CD4-positive, alpha-beta T cell (primary cell): Measurements from ENCODE around the gene RPL4. TPM values are rescaled to one million over a fixed set of nuclear protein-coding genes. Genes with fewer than 3 reads are reported as not detected.

Source experiments
- ATAC-seq: fragments of 200-7000 bp; cut with Tn5 transposase; one replicate; pipeline ENCODE4 v1.10.0; 2022; ENCODE audit warnings: mild to moderate bottlenecking; ENCODE audit not compliant: poor library complexity
- CTCF ChIA-PET: fragments of 350-600 bp; sonication (Branson Sonifier 250); formaldehyde crosslinking; loops from one replicate; lab custom pipeline; 2021; ENCODE audit warnings: antibody characterized with exemption, inconsistent platforms; lab: Charles Lee
- POLR2A ChIA-PET: fragments of 350-600 bp; sonication (Branson Sonifier 250); formaldehyde crosslinking; loops from one replicate; lab custom pipeline; 2021; ENCODE audit warnings: antibody characterized with exemption, inconsistent platforms; lab: Charles Lee
- DNase-seq, 14 experiments: peaks; one replicate each; pipeline ENCODE4 v3.0.0-alpha.2; 2013 to 2020; ENCODE audit warnings: mixed read lengths in 2 of 14
- H3K27ac ChIP-seq, 2 donors: one replicate each; pipeline versions ENCODE4 v1.5.1 to v1.7.0; 2013; ENCODE audit warnings: low read length in 2 of 2, low read depth in 1 of 2, mild to moderate bottlenecking in 1 of 2
- H3K27me3 ChIP-seq, 2 experiments: 1 replicate in 1 of 2; 2 replicates in 1 of 2; pipeline versions ENCODE4 v1.6.1 to v1.7.0; 2013; ENCODE audit warnings: low read length in 2 of 2, control low read depth in 1 of 2, mild to moderate bottlenecking in 1 of 2, moderate library complexity in 1 of 2; ENCODE audit not compliant: insufficient read depth in 2 of 2, control insufficient read depth in 1 of 2
- H3K36me3 ChIP-seq: one replicate; pipeline ENCODE4 v1.6.1; 2013; ENCODE audit warnings: low read length, control low read depth; ENCODE audit not compliant: insufficient read depth
- H3K4me1 ChIP-seq: one replicate; pipeline ENCODE4 v1.6.1; 2013; ENCODE audit warnings: low read length, control low read depth; ENCODE audit not compliant: insufficient read depth
- H3K4me3 ChIP-seq: one replicate; pipeline ENCODE4 v1.5.1; 2013; ENCODE audit warnings: mild to moderate bottlenecking, low read length, moderate library complexity
- H3K9me3 ChIP-seq, 2 experiments: 1 replicate in 1 of 2; 2 replicates in 1 of 2; pipeline versions ENCODE4 v1.6.1 to v1.7.0; 2013; ENCODE audit warnings: low read length in 2 of 2, mild to moderate bottlenecking in 2 of 2, control low read depth in 1 of 2, moderate library complexity in 1 of 2; ENCODE audit not compliant: control insufficient read depth in 1 of 2, insufficient read depth in 1 of 2
- H3K27ac Mint-ChIP-seq: one replicate; pipeline ENCODE4 v1.8.0; 2020; ENCODE audit warnings: mixed read lengths
- H3K27me3 Mint-ChIP-seq: one replicate; pipeline ENCODE4 v1.8.0; 2021; ENCODE audit warnings: mixed read lengths
- H3K36me3 Mint-ChIP-seq: one replicate; pipeline ENCODE4 v1.8.0; 2021; ENCODE audit warnings: low read depth, mixed read lengths
- H3K4me1 Mint-ChIP-seq: one replicate; pipeline ENCODE4 v1.8.0; 2021; ENCODE audit warnings: low read depth, mixed read lengths
- H3K4me3 Mint-ChIP-seq: one replicate; pipeline ENCODE4 v1.8.0; 2020; ENCODE audit warnings: mild to moderate bottlenecking, mixed read lengths
- H3K9me3 Mint-ChIP-seq: one replicate; pipeline ENCODE4 v1.8.0; 2020; ENCODE audit warnings: mixed read lengths
- intact Hi-C, 2 experiments: fragments of 100-400 bp; cut with DNase I in 1 of 2; cut with micrococcal nuclease in 1 of 2; formaldehyde crosslinking; loops; one replicate each; pipeline versions ENCODE4 v1.15.1 to v1.9.0; 2023 to 2025; cut with DNase I, micrococcal nuclease
- total RNA-seq, 174 experiments: library from RNA in 2 of 174; stranded (reverse) in 2 of 174; gene quantifications; one replicate each; pipeline ENCODE4 v1.2.3 and lab custom pipeline; 2021 to 2026
- TF ChIP-seq, protein P1 (sequence below): fragments of 200-600 bp; IDR thresholded peaks from one replicate; pipeline ENCODE4 v1.8.0; 2022; ENCODE audit warnings: antibody characterized with exemption, mild to moderate bottlenecking

The RPL4 gene
- total RNA-seq, 2 experiments from 2014 or later: 4,558 to 4,627 TPM

DNA sequence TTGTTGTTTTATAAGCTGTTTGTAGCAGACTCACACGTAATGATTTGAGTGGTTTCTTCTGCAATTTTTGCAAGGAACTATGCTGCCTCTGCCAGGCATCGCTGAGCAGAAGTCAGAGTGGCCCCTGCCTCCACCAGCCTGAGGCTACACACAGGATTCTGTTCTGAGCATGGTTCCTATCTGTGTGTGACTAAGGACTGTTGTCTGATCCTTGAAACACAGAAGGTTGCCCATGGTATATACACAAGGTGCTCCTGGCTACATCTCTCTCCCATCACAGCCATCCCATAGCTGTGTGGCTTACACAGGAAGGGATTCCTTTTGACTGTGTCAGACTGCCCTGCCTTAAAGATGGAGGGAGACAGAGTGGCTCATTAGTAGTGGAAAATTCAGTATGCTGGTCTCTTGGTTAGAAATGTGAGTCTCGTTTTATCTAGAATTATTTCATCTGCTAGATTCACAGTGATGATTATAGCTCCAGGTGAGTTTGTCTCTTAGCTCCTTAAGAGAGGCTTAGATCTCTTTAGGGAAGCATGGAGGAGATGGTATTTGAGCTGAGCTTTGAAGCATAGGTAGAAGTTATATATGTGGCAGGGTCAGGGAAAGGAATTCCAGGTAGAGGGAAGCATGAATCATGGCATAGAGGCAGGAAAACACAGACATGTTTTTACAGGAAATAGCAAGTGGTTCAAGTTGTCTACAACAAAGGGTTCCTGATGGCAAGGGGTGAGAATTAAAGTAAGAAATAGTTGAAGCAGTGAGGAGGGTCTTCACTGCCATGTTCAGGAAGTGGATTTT lies 44.6 kb downstream of the RPL4 start:
- DNase-seq (no peak), ATAC-seq (no peak)
- Mint-ChIP-seq H3K4me1 (peaks cover 22% of the 10 kb centered on the region), H3K36me3 (peaks cover 60% of the 10 kb centered on the region), H3K9me3 (no peaks in the 10 kb centered on the region), H3K27ac (peak overlapping the region; percentile 45), H3K27me3 (no peaks in the 10 kb centered on the region), H3K4me3 (no peak overlapping the region)
- Histone ChIP-seq H3K36me3 (peaks cover 8% of the 10 kb centered on the region), H3K27me3 (no peaks in the 10 kb centered on the region), H3K9me3 (no peaks in the 10 kb centered on the region), H3K27ac (no peak overlapping the region), H3K4me1 (no peaks in the 10 kb centered on the region), H3K4me3 (no peak overlapping the region)
- ChIA-PET POLR2A (interaction anchor here (0.6 kb wide), 1 partner anchor 1843 kb away, joined by 3 read pairs; no protein-coding TSS in a partner anchor), CTCF (interaction anchor here (0.7 to 1.3 kb wide), 3 partner anchors 35 to 57 kb away, joined by 3 read pairs; no protein-coding TSS in a partner anchor)
- TF ChIP-seq, protein P1, sequence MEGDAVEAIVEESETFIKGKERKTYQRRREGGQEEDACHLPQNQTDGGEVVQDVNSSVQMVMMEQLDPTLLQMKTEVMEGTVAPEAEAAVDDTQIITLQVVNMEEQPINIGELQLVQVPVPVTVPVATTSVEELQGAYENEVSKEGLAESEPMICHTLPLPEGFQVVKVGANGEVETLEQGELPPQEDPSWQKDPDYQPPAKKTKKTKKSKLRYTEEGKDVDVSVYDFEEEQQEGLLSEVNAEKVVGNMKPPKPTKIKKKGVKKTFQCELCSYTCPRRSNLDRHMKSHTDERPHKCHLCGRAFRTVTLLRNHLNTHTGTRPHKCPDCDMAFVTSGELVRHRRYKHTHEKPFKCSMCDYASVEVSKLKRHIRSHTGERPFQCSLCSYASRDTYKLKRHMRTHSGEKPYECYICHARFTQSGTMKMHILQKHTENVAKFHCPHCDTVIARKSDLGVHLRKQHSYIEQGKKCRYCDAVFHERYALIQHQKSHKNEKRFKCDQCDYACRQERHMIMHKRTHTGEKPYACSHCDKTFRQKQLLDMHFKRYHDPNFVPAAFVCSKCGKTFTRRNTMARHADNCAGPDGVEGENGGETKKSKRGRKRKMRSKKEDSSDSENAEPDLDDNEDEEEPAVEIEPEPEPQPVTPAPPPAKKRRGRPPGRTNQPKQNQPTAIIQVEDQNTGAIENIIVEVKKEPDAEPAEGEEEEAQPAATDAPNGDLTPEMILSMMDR: no peak
- intact Hi-C loops: loop anchor here in 1 of 2 experiments (5.0 kb wide), 1 partner anchor 43 kb away; no protein-coding TSS in a partner anchor

GRCh38 chr15:66456211-66456610 lies 48.4 kb downstream of the RPL4 start:
- Histone ChIP-seq H3K4me1 (no peaks in the 10 kb centered on the region), H3K36me3 (peaks cover 22% of the 10 kb centered on the region), H3K9me3 (no peaks in the 10 kb centered on the region), H3K27me3 (no peaks in the 10 kb centered on the region), H3K4me3 (no peak overlapping the region), H3K27ac (no peak overlapping the region)
- intact Hi-C loops: no loop called here
- DNase-seq: no peak
- no peaks in the 10 kb centered on the region for H3K9me3 Mint-ChIP-seq
- H3K36me3 Mint-ChIP-seq: peaks cover 52% of the 10 kb centered on the region
- no peak for ATAC-seq
- ChIA-PET POLR2A (no interaction called here), CTCF (interaction anchor here (1.8 kb wide), 1 partner anchor 70 kb away, joined by 5 read pairs; no protein-coding TSS in a partner anchor)
- no peak overlapping the region for H3K4me3 Mint-ChIP-seq
- H3K27me3 Mint-ChIP-seq: no peaks in the 10 kb centered on the region
- TF ChIP-seq, protein P1: no peak
- peaks cover 17% of the 10 kb centered on the region for H3K4me1 Mint-ChIP-seq
- H3K27ac Mint-ChIP-seq: no peak overlapping the region

GRCh38 chr15:66454143-66454542 lies 50.5 kb downstream of the RPL4 start:
- CTCF ChIA-PET: interaction anchor here (0.5 kb wide), 1 partner anchor 167 kb away, joined by 3 read pairs; no protein-coding TSS in a partner anchor

More at GRCh38 chr15:66454143-66454542, 50.5 kb downstream of the RPL4 start:
- POLR2A ChIA-PET: no interaction called here
- Mint-ChIP-seq H3K36me3 (peaks cover 41% of the 10 kb centered on the region), H3K27me3 (no peaks in the 10 kb centered on the region), H3K4me3 (no peak overlapping the region), H3K9me3 (no peaks in the 10 kb centered on the region), H3K4me1 (peaks cover 6% of the 10 kb centered on the region), H3K27ac (no peak overlapping the region)
- DNase-seq: peak in 2 of 14 experiments; percentile 23 to 30
- Histone ChIP-seq H3K27me3 (no peaks in the 10 kb centered on the region), H3K27ac (no peak overlapping the region), H3K36me3 (peaks cover 19% of the 10 kb centered on the region), H3K4me3 (no peak overlapping the region), H3K9me3 (no peaks in the 10 kb centered on the region), H3K4me1 (no peaks in the 10 kb centered on the region)
- intact Hi-C loops: no loop called here
- ATAC-seq: no peak
- TF ChIP-seq, protein P1: no peak
